HCEC 1CT (cell line): ENCODE results near the gene CBX2.
"Not testable (repeated sequence)": the region's sequence is repeated elsewhere in the genome, so short reads cannot be mapped to it uniquely, and the experiment has no call there.

Source experiments
- DNase-seq: peaks from one replicate; pipeline ENCODE4 v3.0.0-alpha.2; 2017

CBX2 gene

DNA sequence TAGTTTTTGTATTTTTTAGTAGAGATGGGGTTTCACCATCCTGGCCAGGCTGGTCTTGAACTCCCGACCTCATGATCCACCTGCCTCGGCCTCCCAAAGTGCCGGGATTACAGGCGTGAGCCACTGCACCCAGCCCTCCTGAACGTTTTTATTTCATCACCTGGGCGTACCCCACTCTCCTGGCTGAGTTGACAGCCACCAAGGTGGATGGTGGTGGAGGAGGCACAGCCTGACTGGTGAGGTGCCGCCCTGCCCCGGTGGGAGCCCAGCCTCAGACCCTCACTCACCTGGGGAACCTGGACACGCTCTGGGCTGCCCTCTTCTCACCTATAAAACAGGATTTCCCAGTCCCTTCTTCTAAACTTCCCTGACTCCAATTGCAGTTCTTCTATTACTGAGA, 5.2 kb upstream of the CBX2 start:
- DNase-seq: not testable (repeated sequence)

DNA sequence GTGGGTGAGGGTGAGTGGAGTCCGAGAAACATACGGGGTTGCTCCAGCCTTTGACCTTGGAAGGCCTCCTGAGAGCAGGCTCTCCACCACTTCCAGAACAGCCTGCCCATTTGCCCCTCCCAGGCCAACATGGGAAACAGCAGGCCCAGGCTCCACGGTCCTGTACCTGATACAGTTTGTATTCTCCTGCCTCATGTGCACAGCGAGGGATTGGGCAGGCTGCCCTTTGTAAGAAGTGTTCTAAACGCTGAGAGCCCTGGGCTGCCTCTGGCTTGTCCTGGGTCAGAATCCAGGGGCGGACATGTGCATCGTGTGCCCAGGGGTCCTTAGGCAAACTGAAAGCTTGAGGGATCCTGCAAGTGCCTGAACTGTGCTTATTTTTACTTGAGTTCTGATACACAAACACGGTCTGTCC, 3.4 kb upstream of the CBX2 start:
- no peak for DNase-seq

DNA sequence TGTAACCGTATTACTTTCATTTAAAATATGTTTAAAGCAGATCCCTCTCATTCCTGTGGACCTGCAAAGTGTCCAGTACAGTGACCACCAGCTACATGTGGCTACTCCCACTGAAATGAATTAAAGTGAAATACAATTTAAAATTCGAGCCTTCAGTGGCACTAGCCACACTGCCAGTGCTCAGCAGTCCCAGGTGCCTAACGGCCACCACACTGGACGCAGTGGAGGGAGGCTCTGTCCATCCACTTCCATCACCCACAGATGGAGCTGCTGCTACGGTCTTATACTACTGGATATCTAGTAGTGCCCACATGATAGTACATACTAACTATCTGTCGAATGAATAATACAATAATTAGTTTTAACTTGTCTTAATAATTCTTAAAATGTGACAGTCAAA, 2.3 kb upstream of the CBX2 start:
- no peak for DNase-seq

DNA sequence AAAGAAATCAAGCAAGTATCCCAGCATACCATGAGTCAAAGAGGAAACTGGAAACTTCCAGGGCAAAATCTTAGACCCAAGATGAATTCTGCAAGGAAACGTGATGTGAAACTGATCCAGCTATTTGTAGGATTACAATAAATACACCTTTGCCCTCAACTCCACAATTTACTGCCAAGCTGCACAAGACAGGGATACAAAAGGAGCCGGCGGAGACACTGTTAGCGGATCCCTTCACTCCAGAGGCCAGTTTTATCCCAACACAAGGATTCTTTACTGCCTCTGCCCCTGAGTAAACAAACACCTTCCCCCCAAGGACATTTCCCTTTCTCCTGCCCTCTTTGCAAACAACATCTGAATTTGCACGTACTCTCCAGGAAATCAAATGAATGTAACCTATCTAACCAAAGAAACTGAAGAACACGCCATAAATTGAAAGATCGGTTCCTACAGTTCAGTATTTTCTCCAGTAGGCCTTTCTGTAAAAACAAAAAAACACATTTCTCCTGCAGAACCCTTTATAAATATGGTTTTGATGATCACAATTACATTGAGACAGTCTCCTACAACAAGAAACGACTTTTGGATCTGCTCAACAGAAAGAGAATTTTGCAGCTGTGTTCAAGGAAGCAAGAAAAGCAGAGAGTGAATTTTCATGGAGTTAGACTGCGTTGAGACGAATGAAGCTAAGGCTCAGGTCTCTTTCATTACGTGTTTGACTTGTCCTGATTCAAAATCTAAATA, 1.4 kb upstream of the CBX2 start:
- DNase-seq: no peak

DNA sequence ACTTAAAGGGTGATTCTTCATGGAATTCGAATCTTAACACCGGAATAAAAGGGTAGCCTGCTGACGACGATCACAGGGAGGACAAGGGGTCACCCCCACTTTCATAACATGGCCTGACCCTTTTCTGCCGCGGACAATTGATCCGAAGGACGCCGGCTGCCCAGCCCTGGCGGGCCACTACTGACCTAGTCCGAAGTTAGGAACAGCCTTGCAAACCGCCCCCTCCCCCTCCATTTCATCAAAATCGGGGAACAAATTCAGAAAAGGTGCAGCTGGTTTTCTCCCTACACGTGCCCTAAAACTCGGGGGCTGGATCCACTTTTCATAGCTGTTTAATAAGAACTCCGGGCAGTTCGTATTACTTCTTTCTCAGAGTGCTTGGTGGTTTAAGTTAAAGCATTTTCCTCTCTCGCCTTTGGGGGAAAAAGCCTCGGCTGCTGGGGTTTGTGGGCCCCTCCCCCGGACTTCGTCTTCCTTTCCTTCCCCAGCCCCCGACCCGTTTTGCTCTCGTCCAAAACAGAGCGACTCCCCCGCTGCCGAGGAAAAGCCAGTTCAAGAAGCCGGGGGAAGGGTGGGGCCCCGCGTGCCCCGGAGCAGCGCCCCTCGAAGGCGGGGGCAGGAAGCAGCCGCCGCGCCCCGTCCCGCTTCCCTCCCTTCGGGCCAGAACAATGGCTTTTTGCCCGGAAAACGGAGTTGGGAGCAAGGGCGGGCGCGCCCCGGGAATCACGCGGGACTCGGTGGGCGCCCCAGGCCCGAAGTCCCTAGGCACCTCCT, 641 bp upstream of the CBX2 start:
- peak; percentile 66 for DNase-seq

DNA sequence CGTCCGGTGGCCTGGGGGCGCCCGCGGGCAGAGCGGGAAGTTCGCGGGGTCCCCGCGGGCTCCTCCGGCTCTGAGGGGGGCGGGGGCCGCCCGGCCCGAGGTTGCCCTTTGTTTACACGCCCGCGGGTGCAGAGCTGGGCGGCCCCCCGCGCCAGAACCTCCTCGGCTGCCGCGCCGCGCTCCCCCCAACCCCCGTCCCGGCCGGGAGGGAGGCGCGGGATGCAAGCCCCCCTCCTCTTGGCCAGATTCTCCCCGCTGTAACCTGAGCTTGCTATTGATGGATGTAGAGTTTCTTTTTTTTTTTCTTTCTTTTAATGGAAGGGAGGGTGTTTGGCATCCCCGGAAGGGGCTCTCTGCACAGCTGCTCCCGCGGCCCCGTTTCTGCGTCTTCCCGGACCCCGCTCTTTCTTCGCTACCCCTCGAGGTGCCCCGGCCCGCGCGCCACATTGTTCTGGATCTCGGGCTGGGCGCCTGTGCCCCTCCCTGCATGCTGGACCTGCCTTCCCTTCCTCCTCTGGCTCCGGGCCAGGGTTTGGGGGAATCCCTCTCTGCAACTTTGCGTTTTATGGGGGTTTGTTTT, 646 bp downstream of the CBX2 start:
- no peak for DNase-seq

DNA sequence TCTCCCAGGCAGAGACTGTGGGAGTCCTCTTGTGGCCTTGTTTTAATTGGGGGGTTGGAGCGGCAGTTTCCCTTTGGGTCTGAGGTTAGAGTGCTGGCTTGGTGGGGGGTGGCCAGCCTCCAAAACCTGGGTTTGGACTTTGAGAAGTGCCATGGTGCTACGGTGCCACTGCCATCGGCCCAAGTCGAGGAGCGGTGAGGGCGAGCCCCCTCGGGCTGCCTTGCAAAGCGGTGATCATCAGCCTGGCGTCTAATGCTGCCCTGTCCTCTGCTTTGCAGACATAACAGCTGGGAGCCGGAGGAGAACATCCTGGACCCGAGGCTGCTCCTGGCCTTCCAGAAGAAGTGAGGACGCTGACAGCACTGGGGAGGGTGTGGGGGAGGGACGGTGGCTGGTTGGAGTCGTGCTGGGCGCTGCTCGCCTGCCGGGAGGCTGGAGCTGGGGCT, 1.2 kb downstream of the CBX2 start:
- no peak for DNase-seq

DNA sequence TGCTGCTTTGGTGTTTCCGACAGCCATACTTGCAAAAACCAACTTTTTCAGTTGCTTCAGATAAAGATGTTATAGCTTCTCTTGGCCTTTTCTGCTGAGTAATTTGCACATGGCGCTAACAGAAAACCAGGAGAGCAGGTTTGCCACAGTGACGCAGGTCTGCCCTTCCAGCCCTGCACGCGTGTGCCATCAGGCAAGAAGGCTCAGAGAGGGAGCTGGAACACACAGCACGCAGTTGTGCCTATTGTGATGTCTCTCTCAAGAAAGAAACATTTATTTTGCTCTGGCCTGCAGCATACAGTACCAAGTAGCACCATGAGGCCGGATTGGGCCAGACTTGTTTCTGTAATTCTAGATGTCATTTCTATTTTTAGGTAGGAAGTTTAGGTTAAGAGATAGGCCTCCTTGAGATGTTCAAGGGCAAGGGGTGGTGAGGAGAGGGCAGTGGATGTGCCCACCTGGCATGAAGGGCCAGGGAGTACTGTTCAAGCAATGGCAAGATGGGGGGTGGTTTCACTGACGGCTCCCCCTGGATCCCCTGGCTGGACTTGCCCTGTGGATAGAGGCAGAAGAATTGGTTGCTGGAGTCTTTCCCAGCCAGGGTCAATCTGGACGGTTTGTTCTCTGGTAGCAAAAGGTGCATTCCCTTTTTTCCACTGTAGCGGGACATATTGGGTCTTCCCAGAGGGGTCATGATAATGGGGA, 1.9 kb downstream of the CBX2 start:
- DNase-seq: no peak

- no peak for DNase-seq
Measured at GRCh38 chr17:79781012-79781650, 3.2 kb downstream of the CBX2 start.

GRCh38 chr17:79781736-79782575, 4.0 kb downstream of the CBX2 start:
- no peak for DNase-seq

DNA sequence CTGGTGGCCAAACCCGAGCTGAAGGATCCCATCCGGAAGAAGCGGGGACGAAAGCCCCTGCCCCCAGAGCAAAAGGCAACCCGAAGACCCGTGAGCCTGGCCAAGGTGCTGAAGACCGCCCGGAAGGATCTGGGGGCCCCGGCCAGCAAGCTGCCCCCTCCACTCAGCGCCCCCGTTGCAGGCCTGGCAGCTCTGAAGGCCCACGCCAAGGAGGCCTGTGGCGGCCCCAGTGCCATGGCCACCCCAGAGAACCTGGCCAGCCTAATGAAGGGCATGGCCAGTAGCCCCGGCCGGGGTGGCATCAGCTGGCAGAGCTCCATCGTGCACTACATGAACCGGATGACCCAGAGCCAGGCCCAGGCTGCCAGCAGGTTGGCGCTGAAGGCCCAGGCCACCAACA, 5.9 kb downstream of the CBX2 start:
- no peak for DNase-seq

GRCh38 chr17:79784353-79785016, 6.5 kb downstream of the CBX2 start:
- no peak for DNase-seq

GRCh38 chr17:79785017-79785899, 7.3 kb downstream of the CBX2 start:
- DNase-seq: no peak

DNA sequence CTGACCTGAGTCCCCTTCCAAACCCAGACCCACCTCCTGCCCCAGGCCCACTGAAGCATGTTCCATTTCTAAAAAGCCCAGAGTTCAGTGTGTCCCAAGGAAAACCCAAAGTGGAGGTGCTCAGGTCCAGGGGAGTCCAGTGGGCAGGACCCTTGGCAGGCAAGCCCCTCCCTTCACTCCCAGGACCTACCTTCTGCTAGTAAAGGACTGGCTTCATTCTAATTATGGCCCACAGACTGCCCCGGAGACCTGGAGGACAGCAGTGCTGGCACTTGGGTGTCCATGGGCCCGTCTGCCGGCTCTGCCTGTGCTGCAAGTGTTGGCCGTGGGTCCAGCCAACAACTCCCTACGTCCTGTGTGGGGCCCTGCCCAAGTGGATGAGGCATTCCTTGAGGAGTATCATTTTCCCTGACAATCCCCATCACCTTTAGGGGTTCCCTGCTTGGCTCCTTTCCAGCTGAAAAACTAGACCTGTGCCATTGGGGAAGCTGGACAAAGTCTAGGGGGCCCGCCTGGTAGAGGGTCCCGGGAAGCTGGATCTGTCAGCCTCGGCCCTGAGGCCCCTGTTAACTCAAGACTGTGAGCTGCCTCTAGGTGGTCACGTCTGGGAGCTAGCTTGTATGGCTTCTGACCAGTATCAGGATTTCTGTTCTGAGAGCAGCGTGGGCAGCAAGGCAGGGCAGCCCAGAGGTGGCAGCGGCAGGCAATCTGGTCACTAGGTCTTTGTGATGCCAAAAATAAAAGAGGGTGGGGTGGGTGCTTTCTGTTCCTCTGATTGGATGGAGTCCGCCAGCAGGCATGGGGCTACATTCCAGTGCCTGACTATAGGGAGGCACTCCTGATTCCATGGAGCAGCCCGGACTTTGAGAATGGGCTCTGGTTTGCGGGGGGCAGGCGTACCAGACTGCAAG, 8.2 kb downstream of the CBX2 start:
- no peak for DNase-seq

DNA sequence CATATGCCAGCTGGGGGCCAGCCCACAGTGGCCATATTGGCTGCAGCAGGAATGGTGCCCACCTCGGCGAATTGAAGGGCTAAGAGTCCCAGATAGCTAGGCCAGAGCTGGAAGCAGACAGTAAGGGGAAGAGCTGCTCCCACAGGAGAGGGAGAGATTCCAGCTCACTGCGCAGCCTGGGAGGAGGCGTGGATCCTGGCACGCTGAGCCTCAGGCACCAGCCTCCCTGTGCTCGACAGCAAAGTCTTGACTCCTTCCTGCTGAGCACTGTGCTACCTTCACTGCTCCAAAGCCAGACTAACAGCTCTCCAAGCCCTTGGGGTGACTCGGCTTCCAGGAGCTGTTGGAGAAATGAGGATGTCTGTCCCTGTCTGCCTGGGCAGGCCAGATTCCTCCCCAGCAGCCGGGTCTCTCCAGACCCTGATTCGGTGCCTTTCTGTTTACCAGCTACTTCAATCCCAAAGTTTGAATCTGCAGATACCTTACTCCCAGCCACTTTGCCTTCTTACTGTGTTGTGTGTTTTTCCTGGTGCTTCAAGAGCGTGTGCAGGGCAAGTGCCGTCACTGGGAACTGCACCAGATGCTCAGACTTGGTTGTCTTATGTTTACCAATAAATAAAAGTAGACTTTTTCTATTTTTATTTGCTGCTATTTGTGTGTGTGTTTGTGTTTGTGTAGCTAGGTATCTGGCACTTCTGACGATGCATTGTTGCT, 9.1 kb downstream of the CBX2 start:
- no peak for DNase-seq

- DNase-seq: no peak
Measured at GRCh38 chr17:79788455-79788854, 10.5 kb downstream of the CBX2 start.

DNA sequence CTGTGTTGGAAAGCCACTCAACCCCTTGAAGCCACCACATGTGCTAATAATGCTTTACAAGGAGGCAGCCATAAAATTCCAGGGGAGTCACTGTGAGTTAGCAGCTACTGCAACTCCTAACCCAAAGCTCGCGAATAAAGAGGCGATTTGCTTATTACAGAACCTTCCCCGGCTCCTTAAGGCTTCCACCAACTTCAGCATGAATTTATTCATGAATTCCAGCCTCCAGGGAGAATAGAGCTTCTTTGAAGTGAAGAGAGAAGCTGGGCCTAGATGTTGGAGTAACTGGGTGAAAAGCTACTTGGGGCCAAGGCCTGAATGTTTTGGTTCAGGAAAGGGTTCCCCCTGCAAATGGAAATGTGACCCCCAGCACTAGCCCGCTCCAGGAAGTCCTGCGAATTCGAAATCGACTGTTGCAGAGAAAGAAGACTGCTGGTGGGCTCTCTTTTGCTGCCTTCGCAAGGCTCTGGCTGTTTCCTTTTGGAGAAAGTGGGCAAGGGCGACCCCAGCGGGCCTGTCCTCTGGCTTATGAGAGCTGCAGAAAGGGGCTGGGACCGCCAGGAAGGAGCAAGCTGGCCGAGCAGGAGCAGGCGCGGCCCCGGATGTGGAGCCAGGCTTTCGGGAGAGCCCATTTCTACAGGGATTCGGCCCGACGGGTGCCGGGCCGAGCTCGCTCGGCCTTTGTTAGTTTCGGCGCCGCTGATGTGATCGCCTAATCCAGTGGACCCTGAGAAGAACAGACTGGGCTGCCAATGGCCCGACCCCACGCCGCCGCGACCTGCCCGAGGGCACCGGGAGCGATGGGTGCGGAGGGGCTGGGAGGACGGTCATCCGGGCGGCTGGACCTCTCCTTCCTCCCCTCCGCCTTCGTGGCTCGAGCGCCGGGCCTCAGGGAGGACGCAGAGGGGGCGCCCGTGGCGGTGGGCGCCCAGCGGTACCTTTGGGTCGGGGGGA, 11.3 kb downstream of the CBX2 start:
- no peak for DNase-seq
